IMR-90 (cell line): Measurements from ENCODE around the gene ADGRL3.

ENCODE experiments used
- CEBPB ChIP-seq: IDR thresholded peaks from 2 replicates; pipeline ENCODE4 v1.6.1; 2012; ENCODE audit warnings: low read depth, low read length, improper control_type of control experiment
- CHD1 ChIP-seq: IDR thresholded peaks from 2 replicates; pipeline ENCODE4 v1.6.1; 2012; ENCODE audit warnings: low read depth, low read length, improper control_type of control experiment
- CTCF ChIP-seq: conservative IDR thresholded peaks from 2 replicates; pipeline ENCODE4 v1.5.1; 2012; ENCODE audit warnings: mild to moderate bottlenecking, low read depth, low read length, improper control_type of control experiment
- MAZ ChIP-seq: IDR thresholded peaks from 2 replicates; pipeline ENCODE4 v1.6.1; 2012; ENCODE audit warnings: low read depth, mild to moderate bottlenecking, low read length, improper control_type of control experiment, moderate library complexity, borderline replicate concordance
- POLR2A ChIP-seq: IDR thresholded peaks from 2 replicates; pipeline ENCODE4 v1.6.1; 2012; ENCODE audit warnings: mild to moderate bottlenecking, low read depth, low read length

GRCh38 chr4:61501812-61502211 is 301.7 kb downstream of the ADGRL3 start:
- no peak for TF ChIP-seq MAZ
- TF ChIP-seq CTCF, result no peak
- no peak for TF ChIP-seq CEBPB
- no peak for TF ChIP-seq POLR2A
- TF ChIP-seq CHD1, result no peak
